Esophagus squamous epithelium (tissue), 4 donors: ENCODE results near the gene DUS1L.

Experiments
- CTCF ChIP-seq, 6 experiments: fragments of 450-650 bp in 4 of 6; fragments of 200-600 bp in 2 of 6; sonication (generic) in 2 of 6; IDR thresholded peaks; one replicate each; pipeline ENCODE4 v1.5.1; 2016 to 2019; ENCODE audit warnings: antibody characterized with exemption in 6 of 6, mild to moderate bottlenecking in 4 of 6, moderate library complexity in 4 of 6
- POLR2A ChIP-seq, 4 donors: fragments of 450-650 bp; IDR thresholded peaks; one replicate each; pipeline ENCODE4 v1.6.1; 2017; ENCODE audit warnings: antibody characterized with exemption in 4 of 4, mild to moderate bottlenecking in 4 of 4, moderate library complexity in 3 of 4

DNA sequence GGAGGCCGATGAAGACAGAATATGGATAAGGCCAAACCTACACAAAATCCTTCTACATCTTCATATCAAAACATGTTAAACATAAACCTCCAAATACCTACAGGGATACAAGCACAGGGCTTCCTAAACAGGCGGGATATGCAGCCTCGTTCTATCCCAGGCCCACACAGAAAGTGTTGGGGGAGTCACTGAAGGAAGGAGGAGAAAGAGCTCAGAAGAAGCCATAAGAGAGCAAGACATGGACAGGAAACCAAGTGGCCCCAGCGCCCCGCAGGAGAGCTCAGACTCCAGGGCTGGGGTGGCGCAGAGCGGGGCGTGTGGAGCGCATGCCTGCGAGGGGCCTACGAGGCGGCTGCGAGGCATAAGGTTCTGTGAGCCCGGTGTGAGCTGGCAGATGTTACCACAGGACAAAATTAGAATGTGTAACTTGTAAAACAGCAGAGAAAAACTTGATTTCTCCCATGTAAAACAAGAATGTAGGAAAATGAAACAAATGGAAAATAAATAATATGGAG is 43.4 kb upstream of the DUS1L start:
- TF ChIP-seq CTCF (IDR thresholded peaks at IDR 0.05) (no peak), POLR2A (IDR thresholded peaks at IDR 0.05) (no peak)
